ENCODE results near the gene MIER2.

DNA sequence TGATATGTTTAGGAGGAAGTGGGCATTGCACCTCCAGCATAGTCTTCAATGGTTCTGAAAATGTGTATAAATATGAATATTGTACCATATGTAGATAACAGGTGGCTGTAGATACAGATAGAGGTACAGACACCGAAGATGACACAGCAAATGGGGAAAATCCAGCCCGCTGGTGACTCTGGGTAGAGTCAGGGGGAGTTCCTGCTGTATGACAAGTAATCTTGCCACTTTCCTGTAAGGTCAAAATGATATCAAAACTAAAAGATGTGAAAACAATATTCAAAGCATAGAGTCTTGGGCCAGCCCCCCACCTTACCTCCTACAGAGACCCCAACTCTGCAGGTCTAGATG is 46.6 kb upstream of the MIER2 start:
- TF ChIP-seq, protein P1, sequence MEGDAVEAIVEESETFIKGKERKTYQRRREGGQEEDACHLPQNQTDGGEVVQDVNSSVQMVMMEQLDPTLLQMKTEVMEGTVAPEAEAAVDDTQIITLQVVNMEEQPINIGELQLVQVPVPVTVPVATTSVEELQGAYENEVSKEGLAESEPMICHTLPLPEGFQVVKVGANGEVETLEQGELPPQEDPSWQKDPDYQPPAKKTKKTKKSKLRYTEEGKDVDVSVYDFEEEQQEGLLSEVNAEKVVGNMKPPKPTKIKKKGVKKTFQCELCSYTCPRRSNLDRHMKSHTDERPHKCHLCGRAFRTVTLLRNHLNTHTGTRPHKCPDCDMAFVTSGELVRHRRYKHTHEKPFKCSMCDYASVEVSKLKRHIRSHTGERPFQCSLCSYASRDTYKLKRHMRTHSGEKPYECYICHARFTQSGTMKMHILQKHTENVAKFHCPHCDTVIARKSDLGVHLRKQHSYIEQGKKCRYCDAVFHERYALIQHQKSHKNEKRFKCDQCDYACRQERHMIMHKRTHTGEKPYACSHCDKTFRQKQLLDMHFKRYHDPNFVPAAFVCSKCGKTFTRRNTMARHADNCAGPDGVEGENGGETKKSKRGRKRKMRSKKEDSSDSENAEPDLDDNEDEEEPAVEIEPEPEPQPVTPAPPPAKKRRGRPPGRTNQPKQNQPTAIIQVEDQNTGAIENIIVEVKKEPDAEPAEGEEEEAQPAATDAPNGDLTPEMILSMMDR (IDR thresholded peaks at IDR 0.05): no peak
- TF ChIP-seq EZH2 (IDR thresholded peaks at IDR 0.05; ENCODE audit: borderline replicate concordance, insufficient read depth, low read depth, low read length, poor library complexity, severe bottlenecking): no peak

Measured in B cell (primary cell).